ENCODE measurements around the gene DHRS4.
"Not testable (repeated sequence)": the region's sequence is repeated elsewhere in the genome, so short reads cannot be mapped to it uniquely, and the experiment has no call there.

The DHRS4 gene

DNA sequence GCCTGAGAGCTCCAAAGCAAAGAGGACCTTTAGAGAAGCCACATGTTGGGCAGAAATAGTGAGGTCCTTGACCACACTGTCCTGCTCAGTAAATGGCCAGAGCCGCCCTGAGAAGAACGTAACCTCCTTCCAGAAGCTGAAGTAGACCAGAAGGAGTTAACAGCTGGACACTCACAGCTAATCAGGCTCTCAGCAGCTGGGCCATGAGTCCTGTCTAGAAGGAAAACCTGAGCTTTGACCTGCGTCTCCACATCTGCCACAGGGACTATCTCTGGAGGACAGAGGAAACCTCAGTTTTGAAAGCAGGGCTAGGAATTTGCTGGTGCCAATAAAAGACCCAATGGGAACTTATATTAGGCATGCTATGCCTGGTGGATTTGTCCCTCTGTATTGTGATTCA, 12.3 kb upstream of the DHRS4 start:
- no peak for DNase-seq (ENCODE audit: low spot score)

DNA sequence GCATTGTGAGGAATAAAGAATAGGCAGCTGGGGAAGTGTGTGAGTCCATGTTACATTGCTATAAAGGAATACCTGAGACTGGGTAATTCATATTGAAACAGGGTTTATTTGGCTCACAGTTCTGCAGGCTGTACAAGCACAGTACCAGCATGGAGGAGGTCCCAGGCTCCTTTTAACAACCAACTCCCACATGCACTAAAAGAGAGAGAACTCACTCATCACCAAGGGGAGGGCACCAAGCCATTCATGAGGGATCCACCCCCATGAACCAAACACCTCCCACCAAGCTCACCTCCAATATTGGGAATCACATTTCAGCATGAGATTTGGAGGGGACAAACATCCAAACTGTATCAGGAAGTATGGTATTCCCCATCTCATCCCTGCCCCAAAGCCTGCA, 11.9 kb upstream of the DHRS4 start:
- no peak for DNase-seq (ENCODE audit: low spot score)

DNA sequence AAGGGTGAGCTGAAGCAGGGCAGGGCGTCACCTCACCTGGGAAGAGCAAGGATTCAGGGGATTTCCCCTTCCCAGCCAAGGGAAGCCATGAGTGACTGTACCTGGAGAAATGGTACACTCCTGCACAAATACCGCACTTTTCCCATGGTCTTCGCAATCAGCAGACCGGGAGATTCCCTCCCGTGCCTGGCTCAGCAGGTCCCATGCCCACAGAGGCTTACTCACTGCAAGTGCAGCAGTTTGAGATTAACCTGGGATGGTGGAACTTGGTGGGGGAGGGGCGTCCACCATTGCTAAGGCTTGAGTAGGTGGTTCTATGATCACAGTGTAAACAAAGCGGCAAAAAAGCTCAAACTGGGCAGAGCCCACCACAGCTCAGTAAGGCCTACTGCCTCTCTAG, 11.0 kb upstream of the DHRS4 start:
- DNase-seq (ENCODE audit: low spot score), result no peak

DNA sequence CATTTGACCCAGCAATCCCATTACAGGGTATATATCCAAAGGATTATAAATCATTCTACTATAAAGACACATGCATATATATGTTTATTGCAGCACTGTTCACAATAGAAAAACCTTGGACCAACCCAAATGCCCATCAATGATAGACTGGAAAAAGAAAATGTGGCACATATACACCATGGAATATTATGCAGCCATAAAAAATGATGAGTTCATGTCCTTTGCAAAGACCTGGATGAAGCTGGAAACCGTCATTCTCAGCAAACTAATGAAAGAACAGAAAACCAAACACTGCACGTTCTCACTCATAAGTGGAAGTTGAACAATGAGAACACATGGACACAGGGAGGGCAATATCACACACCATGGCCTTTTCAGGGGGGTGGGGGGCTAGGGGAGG, 4.5 kb upstream of the DHRS4 start:
- DNase-seq (ENCODE audit: low spot score), result not testable (repeated sequence)

DNA sequence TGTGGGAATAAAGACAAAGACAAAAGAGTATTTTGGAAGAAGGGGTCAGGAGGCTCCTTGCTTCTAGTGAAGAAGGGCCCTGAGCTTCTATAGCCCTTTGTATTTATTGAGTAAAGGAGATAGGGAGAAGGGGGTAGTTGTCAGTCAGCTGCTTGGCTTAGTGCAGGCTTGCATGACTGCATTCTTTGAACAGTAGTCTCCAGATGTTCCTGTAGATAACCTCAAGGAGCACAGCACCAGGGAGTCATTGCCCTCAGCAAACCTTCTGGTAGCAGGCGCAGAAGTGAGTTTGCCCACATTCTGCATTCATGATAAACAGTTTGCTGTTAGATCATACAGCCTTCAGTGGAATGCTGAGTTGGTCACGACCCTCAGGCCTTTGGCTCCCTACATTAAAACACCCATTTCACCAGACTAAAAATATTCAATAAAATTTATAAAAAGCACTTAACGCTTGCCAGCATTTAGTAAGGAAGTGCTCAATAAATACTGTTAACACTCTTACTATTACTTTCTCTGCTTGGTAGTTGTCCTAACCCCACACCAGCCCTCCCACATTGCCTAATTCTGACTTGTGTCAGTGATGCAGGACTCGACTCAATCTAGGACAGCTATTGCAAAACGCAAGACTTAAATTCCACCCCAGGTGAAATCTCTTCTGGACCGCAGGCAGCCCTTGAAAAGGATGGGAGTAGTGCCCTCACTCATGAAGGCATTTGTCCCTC, 3.0 kb upstream of the DHRS4 start:
- no peak for DNase-seq (ENCODE audit: low spot score)

DNA sequence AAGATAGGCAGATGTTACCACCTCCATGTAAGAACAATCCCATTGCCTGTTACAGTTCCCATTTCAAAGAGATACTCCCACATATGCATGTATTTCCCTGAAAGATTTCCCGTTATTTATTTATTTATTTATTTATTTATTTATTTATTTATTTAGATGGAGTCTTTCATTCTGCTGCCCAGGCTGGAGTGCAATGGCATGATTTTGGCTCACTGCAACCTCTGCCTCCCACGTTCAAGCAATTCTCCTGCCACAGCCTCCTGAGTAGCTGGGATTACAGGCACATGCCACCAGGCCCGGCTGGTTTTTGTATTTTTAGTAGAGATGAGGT, 2.5 kb upstream of the DHRS4 start:
- DNase-seq (ENCODE audit: low spot score), result not testable (repeated sequence)

DNA sequence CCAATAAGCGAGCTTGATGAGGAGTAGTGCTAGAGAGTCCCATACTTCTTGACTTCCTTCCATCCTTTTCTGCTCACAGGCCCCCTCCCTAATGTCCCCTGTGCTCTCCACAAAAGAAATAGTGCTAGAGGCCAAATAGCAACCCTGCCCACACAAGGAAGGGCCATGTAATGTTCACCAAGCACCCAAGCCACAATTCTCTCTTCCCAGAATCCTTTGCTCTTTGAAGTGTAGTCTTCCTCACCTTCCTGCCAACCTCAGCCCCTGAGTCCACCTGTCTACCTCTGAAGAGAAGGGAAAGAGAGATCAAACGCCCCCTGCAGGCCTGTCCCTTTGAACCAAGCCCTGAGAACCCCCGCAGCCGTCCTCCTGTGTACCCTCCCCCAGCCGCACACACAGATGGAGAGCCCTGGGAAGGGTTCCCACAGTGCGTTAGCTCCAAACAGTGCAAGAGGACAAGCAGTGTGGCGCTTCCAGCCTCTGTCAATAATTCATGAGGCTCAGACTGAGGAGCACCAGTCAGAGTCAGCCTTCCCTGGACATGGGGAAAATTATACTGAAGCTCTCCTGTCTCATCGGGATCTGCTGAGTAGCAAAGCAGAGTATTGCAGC, 1.9 kb upstream of the DHRS4 start:
- DNase-seq (ENCODE audit: low spot score), result no peak

DNA sequence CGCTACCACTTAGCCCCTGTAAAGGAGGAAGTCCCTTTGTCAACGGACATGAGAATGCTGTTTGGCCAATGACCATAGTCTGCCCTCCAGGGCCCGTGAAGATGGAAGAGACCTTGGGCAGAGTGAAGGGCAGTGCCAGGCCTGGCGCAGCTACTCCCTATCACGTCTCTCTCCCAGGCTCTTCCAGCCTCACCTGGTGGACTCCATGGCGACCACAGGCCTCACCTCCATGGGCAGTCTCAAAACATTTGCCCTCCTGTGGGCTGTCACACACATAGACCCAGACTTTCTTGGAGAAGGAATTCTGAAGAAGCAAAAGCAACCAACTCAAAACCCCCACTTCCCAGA, 480 bp upstream of the DHRS4 start:
- DNase-seq (ENCODE audit: low spot score), result not testable (repeated sequence)

DNA sequence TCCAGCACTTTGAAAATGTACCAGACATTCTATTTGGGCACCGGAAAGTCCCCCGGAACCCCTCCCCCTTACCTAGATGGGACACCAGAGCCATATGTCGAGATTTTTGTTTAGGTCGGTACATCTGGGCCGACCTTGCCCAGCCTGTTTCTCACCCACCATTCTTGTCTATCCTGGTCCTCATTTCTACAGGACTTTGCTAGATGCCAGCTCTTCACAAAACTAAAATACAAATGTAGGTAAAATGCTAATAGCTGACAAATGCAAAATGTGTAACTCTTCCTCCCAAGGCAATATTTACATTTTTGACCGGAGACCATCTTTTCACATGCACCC, 677 bp downstream of the DHRS4 start:
- not testable (repeated sequence) for DNase-seq (ENCODE audit: low spot score)

DNA sequence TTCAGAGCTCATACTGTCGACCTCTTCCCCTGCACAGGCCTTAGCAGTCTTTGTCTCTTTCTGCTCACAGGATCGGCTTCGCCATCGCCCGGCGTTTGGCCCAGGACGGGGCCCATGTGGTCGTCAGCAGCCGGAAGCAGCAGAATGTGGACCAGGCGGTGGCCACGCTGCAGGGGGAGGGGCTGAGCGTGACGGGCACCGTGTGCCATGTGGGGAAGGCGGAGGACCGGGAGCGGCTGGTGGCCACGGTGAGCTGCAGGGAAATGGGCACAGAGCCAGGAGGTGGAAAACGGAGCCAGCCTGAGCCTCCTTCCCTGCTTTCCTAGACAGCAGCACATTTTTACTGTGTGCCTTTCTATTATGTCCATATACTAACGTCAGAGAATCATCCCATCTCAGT, 1.4 kb downstream of the DHRS4 start:
- not testable (repeated sequence) for DNase-seq (ENCODE audit: low spot score)

DNA sequence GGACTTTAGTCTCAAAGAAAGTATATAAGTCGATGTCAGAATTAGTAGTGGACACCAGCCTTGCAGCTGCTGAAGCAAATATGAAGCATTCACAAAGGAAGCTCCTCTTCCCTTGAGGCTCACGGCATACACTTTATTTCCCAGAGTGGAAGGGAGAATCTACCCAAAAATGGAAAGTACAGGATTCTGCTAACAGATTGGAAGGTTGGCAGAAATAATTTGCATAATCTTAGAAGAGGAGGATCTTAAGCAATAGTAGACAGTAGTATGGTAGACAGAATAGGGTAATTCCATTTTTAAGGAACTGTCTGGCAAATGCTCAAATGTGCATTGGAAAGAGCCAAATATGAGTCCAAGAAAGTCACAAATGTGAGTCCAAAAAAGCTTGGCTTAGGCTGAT, 2.2 kb downstream of the DHRS4 start:
- not testable (repeated sequence) for DNase-seq (ENCODE audit: low spot score)

DNA sequence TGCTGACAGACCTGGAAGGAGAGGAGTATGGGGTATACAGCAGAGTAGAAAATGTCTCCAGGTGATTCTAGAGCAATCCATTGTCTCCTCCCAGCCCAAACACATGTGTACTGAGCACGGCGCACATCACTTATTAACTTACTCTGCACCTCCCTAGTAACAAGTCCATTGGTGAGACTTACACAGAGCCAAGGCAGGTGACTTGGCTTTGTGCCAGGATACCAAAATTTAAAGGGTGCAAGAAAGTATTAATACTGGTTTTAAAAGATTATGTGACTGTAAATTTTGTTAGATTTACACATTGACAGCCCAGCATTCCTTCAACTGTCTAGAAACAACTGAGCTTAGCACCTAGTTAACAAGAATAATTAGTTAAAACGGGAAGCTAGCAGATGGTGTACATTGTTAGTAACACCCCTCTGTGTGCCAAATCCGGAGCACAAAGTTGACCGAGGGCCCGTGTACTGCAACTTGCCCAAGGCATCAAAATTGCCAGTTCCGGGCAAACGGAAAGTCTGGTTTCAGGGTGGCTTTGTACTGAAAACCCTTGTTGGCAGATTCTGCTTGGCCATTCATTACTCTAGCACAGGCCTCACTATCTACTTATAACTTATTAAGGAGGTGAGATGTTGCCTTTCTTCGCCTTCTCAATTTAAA, 4.5 kb downstream of the DHRS4 start:
- DNase-seq (ENCODE audit: low spot score), result not testable (repeated sequence)

DNA sequence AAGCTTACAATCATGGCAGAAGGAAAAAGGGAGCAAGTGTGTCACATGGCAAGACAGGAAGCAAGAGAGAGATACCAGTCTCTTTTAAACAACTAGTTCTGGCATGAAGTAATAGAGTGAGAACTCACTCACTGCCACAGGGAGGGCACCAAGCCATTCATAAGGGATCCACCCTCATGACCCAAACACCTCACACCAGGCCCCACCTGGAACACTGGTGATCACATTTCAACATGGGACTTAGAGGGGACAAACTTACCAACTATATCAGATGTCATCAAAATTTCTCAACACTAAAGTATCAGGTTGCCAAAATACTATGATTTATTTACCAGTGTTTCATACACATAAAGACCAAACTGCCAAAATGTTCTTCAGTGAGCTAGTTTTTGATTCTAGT, 7.3 kb downstream of the DHRS4 start:
- DNase-seq (ENCODE audit: low spot score), result not testable (repeated sequence)

DNA sequence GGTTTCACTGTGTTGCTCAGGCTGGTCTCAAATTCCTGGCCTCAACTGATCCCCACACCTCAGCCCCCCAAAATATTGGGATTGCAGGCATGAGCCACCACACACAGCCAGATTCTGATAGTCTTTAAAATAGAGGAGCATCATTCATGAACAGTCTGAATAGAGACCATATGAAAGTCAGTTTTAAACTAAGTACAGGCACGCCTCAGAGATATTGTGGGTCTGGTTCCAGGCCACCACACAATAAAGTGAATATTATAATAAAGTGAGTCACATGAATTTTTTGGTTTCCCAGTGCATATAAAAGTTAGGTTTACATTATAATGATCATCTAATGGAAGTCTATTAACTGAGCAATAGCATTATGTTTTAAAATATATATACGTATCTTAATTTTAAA, 8.1 kb downstream of the DHRS4 start:
- not testable (repeated sequence) for DNase-seq (ENCODE audit: low spot score)

DNA sequence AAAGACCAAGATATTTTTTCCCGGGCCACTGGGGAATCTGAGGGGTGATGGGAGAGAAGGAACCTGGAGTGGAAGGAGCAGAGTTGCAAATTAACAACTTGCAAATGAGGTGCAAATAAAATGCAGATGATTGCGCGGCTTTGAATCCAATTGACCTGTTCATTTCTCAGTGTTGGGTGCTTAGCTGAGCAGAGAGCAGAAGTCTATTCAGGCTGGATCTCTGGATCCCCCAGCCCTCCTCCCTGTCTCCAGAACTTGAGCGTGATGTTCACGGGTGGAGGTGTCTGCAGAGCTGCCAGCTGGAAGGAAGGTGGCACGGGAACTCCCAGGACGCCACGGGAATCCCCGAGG, 15.5 kb downstream of the DHRS4 start:
- DNase-seq (ENCODE audit: low spot score), result not testable (repeated sequence)

DNA sequence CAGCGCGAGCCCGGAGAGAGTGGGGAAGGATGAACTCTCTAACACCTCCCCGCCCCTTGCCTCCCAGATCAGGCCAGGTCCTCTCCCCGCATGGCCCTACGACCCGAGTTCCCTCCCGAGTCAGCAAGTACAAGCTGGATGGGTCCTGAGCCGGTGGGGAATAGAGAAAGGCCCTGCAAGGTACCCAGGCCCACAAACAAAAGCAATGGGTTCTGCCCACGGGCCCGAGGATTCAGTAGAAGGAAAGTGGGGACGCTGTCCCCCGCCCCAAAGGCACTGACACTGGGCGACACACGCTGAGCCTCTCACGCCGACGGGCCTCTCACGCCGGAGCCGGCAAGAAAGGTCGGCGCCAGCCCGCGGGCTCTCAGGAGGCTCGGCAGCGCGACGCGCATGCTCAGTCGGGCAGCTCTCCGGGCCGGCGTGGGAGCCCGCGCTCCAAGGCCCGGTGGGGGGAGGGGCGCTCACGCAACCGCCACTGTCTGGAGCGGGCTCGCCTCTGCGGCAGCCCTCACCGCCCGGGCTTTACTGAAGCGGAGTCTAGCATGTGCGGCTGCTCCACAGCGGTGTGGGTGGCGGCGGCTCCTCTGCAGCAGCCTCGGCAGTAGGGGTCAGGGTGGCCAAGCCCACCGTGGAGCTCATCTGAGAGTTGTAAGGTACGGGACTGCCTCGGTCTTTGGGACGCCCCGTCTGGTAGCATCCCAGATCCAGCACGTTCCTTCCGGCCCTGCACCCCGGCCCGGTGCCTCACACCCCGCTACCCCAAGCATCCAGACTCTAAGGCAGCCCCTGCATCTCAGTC, 16.1 kb downstream of the DHRS4 start:
- not testable (repeated sequence) for DNase-seq (ENCODE audit: low spot score)

DNA sequence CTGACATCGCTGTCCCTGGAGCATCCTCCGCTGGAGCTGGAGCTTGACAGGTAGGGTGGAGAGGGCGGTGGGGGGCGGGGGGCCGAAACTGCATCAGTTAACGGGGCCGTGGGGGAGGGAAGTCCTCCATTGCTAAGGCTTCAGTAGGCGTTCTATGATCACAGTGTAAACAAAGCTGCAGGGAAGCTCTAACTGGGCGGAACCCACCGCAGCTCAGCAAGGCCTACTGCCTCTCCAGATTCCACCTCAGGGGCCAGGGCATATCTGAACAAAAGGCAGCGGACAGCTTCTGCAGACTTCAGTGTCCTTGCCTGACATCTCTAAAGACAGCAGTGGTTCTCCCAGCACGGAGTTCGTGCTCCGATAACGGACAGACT, 16.7 kb downstream of the DHRS4 start:
- not testable (repeated sequence) for DNase-seq (ENCODE audit: low spot score)

DNA sequence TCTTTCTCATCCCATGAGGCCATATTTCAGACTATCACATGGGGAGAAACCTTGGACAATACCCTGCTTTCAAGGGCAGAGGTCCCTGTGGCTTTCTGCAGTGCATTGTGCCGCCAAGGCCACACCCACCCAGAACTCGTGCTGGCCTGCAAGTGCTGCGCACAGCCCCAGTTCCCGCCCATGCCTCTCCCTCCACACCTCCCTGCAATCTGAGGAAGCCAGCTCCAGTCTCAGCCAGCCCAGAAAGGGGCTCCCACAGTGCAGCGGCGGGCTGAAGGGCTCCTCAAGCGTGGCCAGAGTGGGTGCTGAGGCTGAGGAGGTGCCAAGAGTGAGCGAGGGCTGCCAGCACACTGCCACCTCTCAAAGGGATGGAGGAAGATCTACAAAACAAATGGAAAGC, 19.6 kb downstream of the DHRS4 start:
- not testable (repeated sequence) for DNase-seq (ENCODE audit: low spot score)

DNA sequence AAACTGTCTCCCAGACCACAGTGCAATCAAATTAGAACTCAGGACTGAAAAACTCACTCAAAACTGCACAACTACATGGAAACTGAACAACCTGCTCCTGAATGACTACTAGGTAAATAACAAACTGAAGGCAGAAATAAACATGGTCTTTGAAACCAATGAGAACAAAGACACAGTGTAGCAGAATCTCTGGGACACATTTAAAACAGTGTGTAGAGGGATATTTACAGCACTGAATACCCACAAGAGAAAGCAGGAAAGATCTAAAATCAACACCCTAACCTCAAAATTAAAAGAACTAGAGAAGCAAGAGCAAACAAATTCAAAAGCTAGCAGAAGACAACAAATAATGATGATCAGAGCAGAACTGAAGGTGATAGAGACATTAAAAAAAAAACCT, 20.5 kb downstream of the DHRS4 start:
- DNase-seq (ENCODE audit: low spot score), result not testable (repeated sequence)

DNA sequence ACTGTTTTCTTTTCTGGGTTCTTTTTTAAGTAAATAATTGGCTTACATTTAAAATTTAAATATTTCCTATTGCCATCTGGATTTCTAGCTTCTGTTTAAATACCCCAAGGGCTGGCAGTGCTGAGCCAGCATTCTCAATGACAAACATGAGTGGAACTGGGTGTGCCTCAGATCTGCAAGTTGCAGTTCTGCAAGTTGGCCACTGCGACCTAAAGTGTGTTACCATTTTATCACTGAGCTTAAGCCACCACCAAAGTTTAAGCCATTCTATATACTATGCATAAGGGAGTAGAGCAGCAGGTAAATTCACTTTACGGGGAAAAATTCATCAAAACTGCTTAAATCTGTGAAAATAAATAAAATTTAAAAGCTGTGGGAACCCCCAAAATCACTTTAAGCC, 23.6 kb downstream of the DHRS4 start:
- DNase-seq (ENCODE audit: low spot score), result not testable (repeated sequence)

DNA sequence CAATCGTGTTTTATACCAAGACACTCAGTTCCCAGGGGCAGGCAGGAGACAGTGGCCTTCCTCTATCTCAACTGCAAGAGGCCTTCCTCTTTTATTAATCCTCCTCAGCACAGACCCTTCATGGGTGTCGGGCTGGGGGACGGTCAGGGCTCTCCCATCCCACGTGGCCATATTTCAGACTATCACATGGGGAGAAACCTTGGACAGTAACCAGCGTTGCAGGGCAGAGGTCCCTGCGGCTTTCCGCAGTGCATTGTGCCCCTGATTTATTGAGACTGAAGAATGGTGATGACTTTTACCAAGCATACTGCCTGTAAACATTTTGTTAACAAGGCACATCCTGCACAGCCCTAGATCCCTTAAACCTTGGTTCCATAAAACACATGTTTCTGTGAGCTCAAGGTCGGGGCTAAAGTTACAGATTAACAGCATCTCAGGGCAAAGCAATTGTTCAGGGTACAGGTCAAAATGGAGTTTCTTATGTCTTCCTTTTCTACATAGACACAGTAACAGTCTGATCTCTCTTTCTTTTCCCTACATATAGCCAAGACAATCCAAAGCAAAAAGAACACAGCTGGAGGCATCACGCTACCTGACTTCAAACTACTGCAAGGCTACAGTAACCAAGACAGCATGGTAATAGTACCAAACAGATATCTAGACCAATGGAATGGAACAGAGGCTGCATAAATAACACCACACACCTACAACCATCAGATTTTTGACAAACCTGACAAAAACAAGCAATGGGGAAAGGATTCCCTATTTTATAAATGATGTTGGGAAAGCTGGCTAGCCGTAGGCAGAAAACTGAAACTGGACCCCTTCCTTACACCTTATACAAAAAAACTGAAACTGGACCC, 28.6 kb downstream of the DHRS4 start:
- not testable (repeated sequence) for DNase-seq (ENCODE audit: low spot score)
